ENCODE results near the gene PDGFC. TPM values are rescaled to one million over a fixed set of nuclear protein-coding genes. Genes with fewer than 3 reads are reported as not detected.

Gene PDGFC
- total RNA-seq, 2 experiments from 2014 or later: not detected

- no peaks in the 10 kb centered on the region for H3K9me3 Mint-ChIP-seq
- no peaks in the 10 kb centered on the region for H3K36me3 Mint-ChIP-seq
- no peaks in the 10 kb centered on the region for H3K4me1 Mint-ChIP-seq (ENCODE audit: low read depth)
- ChIA-PET POLR2A (no interaction called here), CTCF (no interaction called here)
- DNase-seq: no peak
- H3K27me3 Mint-ChIP-seq: no peaks in the 10 kb centered on the region
- intact Hi-C loops (cut with micrococcal nuclease): no loop called here
- no peak overlapping the region for H3K27ac Mint-ChIP-seq
- H3K4me3 Mint-ChIP-seq: no peak overlapping the region
These were observed 195.8 kb downstream of the PDGFC start for GRCh38 chr4:156775813-156776212.

GRCh38 chr4:156774422-156774821, 197.2 kb downstream of the PDGFC start:
- no peak for DNase-seq
- intact Hi-C loops (cut with micrococcal nuclease): no loop called here
- H3K27ac Mint-ChIP-seq: no peak overlapping the region
- ChIA-PET POLR2A (no interaction called here), CTCF (no interaction called here)
- no peaks in the 10 kb centered on the region for H3K9me3 Mint-ChIP-seq
- no peak overlapping the region for H3K4me3 Mint-ChIP-seq
- no peaks in the 10 kb centered on the region for H3K4me1 Mint-ChIP-seq (ENCODE audit: low read depth)
- H3K36me3 Mint-ChIP-seq: no peaks in the 10 kb centered on the region
- no peaks in the 10 kb centered on the region for H3K27me3 Mint-ChIP-seq

GRCh38 chr4:156773648-156774357, 197.8 kb downstream of the PDGFC start:
- H3K9me3 Mint-ChIP-seq: no peaks in the 10 kb centered on the region

GRCh38 chr4:156771171-156771837, 200.3 kb downstream of the PDGFC start:
- intact Hi-C loops (cut with micrococcal nuclease): no loop called here
- Mint-ChIP-seq H3K27me3 (no peaks in the 10 kb centered on the region), H3K27ac (no peak overlapping the region), H3K4me3 (no peak overlapping the region), H3K36me3 (no peaks in the 10 kb centered on the region), H3K9me3 (peaks cover 2% of the 10 kb centered on the region), H3K4me1 (ENCODE audit: low read depth) (no peaks in the 10 kb centered on the region)
- POLR2A ChIA-PET: no interaction called here
- CTCF ChIA-PET: no interaction called here
- DNase-seq: no peak

More at GRCh38 chr4:156773648-156774357, 197.8 kb downstream of the PDGFC start:
- DNase-seq: no peak
- intact Hi-C loops (cut with micrococcal nuclease): no loop called here
- H3K4me1 Mint-ChIP-seq (ENCODE audit: low read depth): no peaks in the 10 kb centered on the region
- no peaks in the 10 kb centered on the region for H3K36me3 Mint-ChIP-seq
- no peak overlapping the region for H3K4me3 Mint-ChIP-seq
- H3K27ac Mint-ChIP-seq: no peak overlapping the region
- POLR2A ChIA-PET: no interaction called here
- H3K27me3 Mint-ChIP-seq: no peaks in the 10 kb centered on the region
- CTCF ChIA-PET: no interaction called here

- no peak overlapping the region for H3K4me3 Mint-ChIP-seq
- DNase-seq: no peak
- ChIA-PET CTCF (no interaction called here), POLR2A (no interaction called here)
- H3K36me3 Mint-ChIP-seq: no peaks in the 10 kb centered on the region
- no peaks in the 10 kb centered on the region for H3K4me1 Mint-ChIP-seq (ENCODE audit: low read depth)
- no peak overlapping the region for H3K27ac Mint-ChIP-seq
- intact Hi-C loops (cut with micrococcal nuclease): no loop called here
- H3K27me3 Mint-ChIP-seq: no peaks in the 10 kb centered on the region
- H3K9me3 Mint-ChIP-seq: peaks cover 2% of the 10 kb centered on the region
These were observed 201.5 kb downstream of the PDGFC start for GRCh38 chr4:156770140-156770539.

- Mint-ChIP-seq H3K27ac (no peak overlapping the region), H3K9me3 (peaks cover 2% of the 10 kb centered on the region), H3K36me3 (no peaks in the 10 kb centered on the region), H3K4me1 (ENCODE audit: low read depth) (no peaks in the 10 kb centered on the region), H3K27me3 (no peaks in the 10 kb centered on the region), H3K4me3 (no peak overlapping the region)
- intact Hi-C loops (cut with micrococcal nuclease): no loop called here
- no peak for DNase-seq
- ChIA-PET CTCF (no interaction called here), POLR2A (no interaction called here)
These were observed 203.6 kb downstream of the PDGFC start for GRCh38 chr4:156767911-156768415.

- ChIA-PET CTCF (no interaction called here), POLR2A (no interaction called here)
- H3K27ac Mint-ChIP-seq: no peak overlapping the region
- intact Hi-C loops (cut with micrococcal nuclease): no loop called here
- no peaks in the 10 kb centered on the region for H3K36me3 Mint-ChIP-seq
- no peaks in the 10 kb centered on the region for H3K4me1 Mint-ChIP-seq (ENCODE audit: low read depth)
- H3K27me3 Mint-ChIP-seq: no peaks in the 10 kb centered on the region
- no peak for DNase-seq
- H3K9me3 Mint-ChIP-seq: peaks cover 2% of the 10 kb centered on the region
- no peak overlapping the region for H3K4me3 Mint-ChIP-seq
These were observed 204.8 kb downstream of the PDGFC start for GRCh38 chr4:156766846-156767245.

- H3K27me3 Mint-ChIP-seq: no peaks in the 10 kb centered on the region
- H3K36me3 Mint-ChIP-seq: no peaks in the 10 kb centered on the region
- H3K4me1 Mint-ChIP-seq (ENCODE audit: low read depth): no peaks in the 10 kb centered on the region
- intact Hi-C loops (cut with micrococcal nuclease): no loop called here
- no peak overlapping the region for H3K27ac Mint-ChIP-seq
- CTCF ChIA-PET: interaction anchor here (0.6 kb wide), 1 partner anchor 15 kb away, joined by 3 read pairs; no protein-coding TSS in a partner anchor
- H3K9me3 Mint-ChIP-seq: peaks cover 2% of the 10 kb centered on the region
- DNase-seq: no peak
- POLR2A ChIA-PET: no interaction called here
- H3K4me3 Mint-ChIP-seq: no peak overlapping the region
These were observed 206.3 kb downstream of the PDGFC start for GRCh38 chr4:156765277-156765676.

GRCh38 chr4:156764846-156765245, 206.8 kb downstream of the PDGFC start:
- Mint-ChIP-seq H3K4me1 (ENCODE audit: low read depth) (no peaks in the 10 kb centered on the region), H3K9me3 (peaks cover 2% of the 10 kb centered on the region), H3K27me3 (no peaks in the 10 kb centered on the region), H3K36me3 (no peaks in the 10 kb centered on the region), H3K4me3 (no peak overlapping the region), H3K27ac (no peak overlapping the region)
- ChIA-PET POLR2A (no interaction called here), CTCF (no interaction called here)
- intact Hi-C loops (cut with micrococcal nuclease): no loop called here
- no peak for DNase-seq

- Mint-ChIP-seq H3K36me3 (no peaks in the 10 kb centered on the region), H3K4me3 (no peak overlapping the region), H3K4me1 (ENCODE audit: low read depth) (no peaks in the 10 kb centered on the region), H3K27ac (no peak overlapping the region), H3K9me3 (peaks cover 2% of the 10 kb centered on the region), H3K27me3 (no peaks in the 10 kb centered on the region)
- POLR2A ChIA-PET: no interaction called here
- intact Hi-C loops (cut with micrococcal nuclease): no loop called here
- CTCF ChIA-PET: no interaction called here
- no peak for DNase-seq
These were observed 207.5 kb downstream of the PDGFC start for GRCh38 chr4:156764145-156764544.

- no peaks in the 10 kb centered on the region for H3K27me3 Mint-ChIP-seq
- ChIA-PET POLR2A (no interaction called here), CTCF (no interaction called here)
- H3K4me3 Mint-ChIP-seq: no peak overlapping the region
- no peaks in the 10 kb centered on the region for H3K36me3 Mint-ChIP-seq
- no peaks in the 10 kb centered on the region for H3K4me1 Mint-ChIP-seq (ENCODE audit: low read depth)
- peaks cover 3% of the 10 kb centered on the region for H3K9me3 Mint-ChIP-seq
- intact Hi-C loops (cut with micrococcal nuclease): no loop called here
- no peak overlapping the region for H3K27ac Mint-ChIP-seq
- no peak for DNase-seq
These were observed 208.1 kb downstream of the PDGFC start for GRCh38 chr4:156763511-156763910.

GRCh38 chr4:156762851-156763250, 208.7 kb downstream of the PDGFC start:
- intact Hi-C loops (cut with micrococcal nuclease): no loop called here
- peaks cover 8% of the 10 kb centered on the region for H3K9me3 Mint-ChIP-seq
- H3K4me1 Mint-ChIP-seq (ENCODE audit: low read depth): no peaks in the 10 kb centered on the region
- no peak overlapping the region for H3K27ac Mint-ChIP-seq
- H3K27me3 Mint-ChIP-seq: no peaks in the 10 kb centered on the region
- CTCF ChIA-PET: no interaction called here
- DNase-seq: no peak
- no peaks in the 10 kb centered on the region for H3K36me3 Mint-ChIP-seq
- POLR2A ChIA-PET: no interaction called here
- no peak overlapping the region for H3K4me3 Mint-ChIP-seq

GRCh38 chr4:156756118-156756517, 215.5 kb downstream of the PDGFC start:
- Mint-ChIP-seq H3K27me3 (no peaks in the 10 kb centered on the region), H3K4me3 (no peak overlapping the region), H3K27ac (no peak overlapping the region), H3K36me3 (no peaks in the 10 kb centered on the region), H3K4me1 (ENCODE audit: low read depth) (no peaks in the 10 kb centered on the region), H3K9me3 (peaks cover 10% of the 10 kb centered on the region)
- intact Hi-C loops (cut with micrococcal nuclease): no loop called here
- ChIA-PET POLR2A (no interaction called here), CTCF (no interaction called here)
- DNase-seq: no peak

All from activated CD4-positive, alpha-beta memory T cell treated with anti-CD3 and anti-CD28 coated beads for 36 hours (primary cell).